ENCODE data around the gene PAFAH2. TPM values are rescaled to one million over a fixed set of nuclear protein-coding genes. Genes with fewer than 3 reads are reported as not detected.

The PAFAH2 gene
- polyA plus RNA-seq, 1 donor, result 20.7 TPM

- no peak for DNase-seq
- Histone ChIP-seq H3K36me3 (ENCODE audit: control insufficient read depth, insufficient read depth, low read length) (no peaks in the 10 kb centered on the region), H3K4me3 (ENCODE audit: low read length) (no peak overlapping the region), H3K9me3 (ENCODE audit: control insufficient read depth, low read depth, low read length) (no peaks in the 10 kb centered on the region), H3K27me3 (ENCODE audit: control insufficient read depth, insufficient read depth, low read length) (peaks cover 3% of the 10 kb centered on the region), H3K27ac (ENCODE audit: low read length) (no peak overlapping the region), H3K4me1 (ENCODE audit: control insufficient read depth, insufficient read depth, low read length) (peaks cover 17% of the 10 kb centered on the region)
- 93% methylated on average over 3 of the region's 11 CpGs for WGBS (ENCODE audit: insufficient coverage, low lambda C conversion rate)
Measured at GRCh38 chr1:25918615-25919014, 79.2 kb downstream of the PAFAH2 start.

- Histone ChIP-seq H3K4me1 (ENCODE audit: control insufficient read depth, insufficient read depth, low read length) (peaks cover 12% of the 10 kb centered on the region), H3K9me3 (ENCODE audit: control insufficient read depth, low read depth, low read length) (no peaks in the 10 kb centered on the region), H3K4me3 (ENCODE audit: low read length) (no peak overlapping the region), H3K36me3 (ENCODE audit: control insufficient read depth, insufficient read depth, low read length) (no peaks in the 10 kb centered on the region), H3K27me3 (ENCODE audit: control insufficient read depth, insufficient read depth, low read length) (peaks cover 3% of the 10 kb centered on the region), H3K27ac (ENCODE audit: low read length) (no peak overlapping the region)
- DNase-seq, result peak; percentile 32 to 75
- WGBS (ENCODE audit: insufficient coverage, low lambda C conversion rate), result no CpG with 5 or more reads among the region's 5 CpGs
Measured at GRCh38 chr1:25917996-25918395, 79.9 kb downstream of the PAFAH2 start.

- WGBS (ENCODE audit: insufficient coverage, low lambda C conversion rate), result no CpG with 5 or more reads among the region's 2 CpGs
- Histone ChIP-seq H3K27me3 (ENCODE audit: control insufficient read depth, insufficient read depth, low read length) (no peaks in the 10 kb centered on the region), H3K4me1 (ENCODE audit: control insufficient read depth, insufficient read depth, low read length) (peaks cover 7% of the 10 kb centered on the region), H3K4me3 (ENCODE audit: low read length) (no peak overlapping the region), H3K36me3 (ENCODE audit: control insufficient read depth, insufficient read depth, low read length) (no peaks in the 10 kb centered on the region), H3K9me3 (ENCODE audit: control insufficient read depth, low read depth, low read length) (no peaks in the 10 kb centered on the region), H3K27ac (ENCODE audit: low read length) (no peak overlapping the region)
- DNase-seq, result no peak
Measured at GRCh38 chr1:25916460-25916859, 81.4 kb downstream of the PAFAH2 start.

- Histone ChIP-seq H3K4me1 (ENCODE audit: control insufficient read depth, insufficient read depth, low read length) (peaks cover 7% of the 10 kb centered on the region), H3K27ac (ENCODE audit: low read length) (no peak overlapping the region), H3K4me3 (ENCODE audit: low read length) (no peak overlapping the region), H3K27me3 (ENCODE audit: control insufficient read depth, insufficient read depth, low read length) (no peaks in the 10 kb centered on the region), H3K9me3 (ENCODE audit: control insufficient read depth, low read depth, low read length) (no peaks in the 10 kb centered on the region), H3K36me3 (ENCODE audit: control insufficient read depth, insufficient read depth, low read length) (no peaks in the 10 kb centered on the region)
- WGBS (ENCODE audit: insufficient coverage, low lambda C conversion rate), result no CpG with 5 or more reads among the region's 3 CpGs
- DNase-seq, result no peak
Measured at GRCh38 chr1:25914074-25914995, 83.5 kb downstream of the PAFAH2 start.

DNA sequence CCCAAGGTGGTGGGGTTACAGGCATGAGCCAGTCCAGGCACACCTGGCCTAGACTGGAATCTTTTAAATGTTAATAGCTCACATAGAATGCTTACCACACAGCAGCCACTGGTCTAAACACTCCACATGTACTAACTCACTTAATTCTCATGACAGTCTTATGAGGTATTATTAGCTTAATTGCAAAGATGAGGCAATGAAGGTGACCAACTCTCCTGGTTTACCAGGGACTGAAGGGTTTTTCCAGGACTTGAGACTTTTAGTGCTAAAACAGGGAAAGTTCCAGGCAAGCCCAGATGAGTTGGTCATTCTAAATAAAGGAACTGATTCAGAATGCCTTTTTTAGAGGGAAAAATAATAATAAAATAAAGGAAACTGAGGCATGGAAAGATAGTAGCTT lies 84.7 kb downstream of the PAFAH2 start:
- DNase-seq, result no peak
- no peak overlapping the region for H3K27ac ChIP-seq (ENCODE audit: low read length)
- peaks cover 7% of the 10 kb centered on the region for H3K4me1 ChIP-seq (ENCODE audit: control insufficient read depth, insufficient read depth, low read length)
- H3K36me3 ChIP-seq (ENCODE audit: control insufficient read depth, insufficient read depth, low read length), result no peaks in the 10 kb centered on the region
- H3K27me3 ChIP-seq (ENCODE audit: control insufficient read depth, insufficient read depth, low read length), result no peaks in the 10 kb centered on the region
- H3K9me3 ChIP-seq (ENCODE audit: control insufficient read depth, low read depth, low read length), result no peaks in the 10 kb centered on the region
- no peak overlapping the region for H3K4me3 ChIP-seq (ENCODE audit: low read length)

DNA sequence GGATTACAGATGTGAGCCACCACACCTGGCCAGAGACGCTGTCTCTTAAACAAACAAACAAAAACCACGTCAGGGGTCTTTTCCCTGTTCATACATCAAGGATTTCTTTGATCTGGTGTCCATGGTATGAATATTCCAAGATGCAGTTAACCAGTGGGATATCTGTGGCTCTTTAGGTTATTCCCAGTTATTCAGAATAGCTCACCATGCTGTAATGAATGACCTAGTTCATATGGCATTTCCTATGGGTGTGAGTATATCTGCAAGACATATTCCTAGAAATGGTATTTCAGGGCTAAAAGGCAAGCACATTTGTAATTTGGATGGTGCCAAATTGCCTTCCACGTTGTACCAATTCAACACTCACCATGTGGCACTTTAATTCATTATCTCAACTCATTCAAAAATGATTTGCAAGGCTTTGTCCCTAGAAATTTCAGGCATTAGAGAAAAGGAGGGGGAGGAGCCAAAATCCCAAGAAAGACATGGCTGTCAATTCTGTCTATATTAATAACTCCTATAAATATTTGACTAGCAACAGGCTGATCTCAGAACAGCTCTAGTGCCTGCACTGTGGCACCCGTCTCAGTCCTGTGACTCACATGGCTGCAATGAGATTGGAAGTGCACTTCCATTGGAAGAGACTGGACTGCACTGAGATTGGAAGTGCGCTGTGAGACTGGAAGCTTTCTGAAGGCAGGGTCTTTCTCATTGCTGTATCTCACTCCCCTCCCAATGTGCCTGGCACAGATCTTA lies 85.6 kb downstream of the PAFAH2 start:
- H3K27me3 ChIP-seq (ENCODE audit: control insufficient read depth, insufficient read depth, low read length), result no peaks in the 10 kb centered on the region
- WGBS (ENCODE audit: insufficient coverage, low lambda C conversion rate), result 100% methylated on average over 1 of the region's 5 CpGs
- no peaks in the 10 kb centered on the region for H3K4me1 ChIP-seq (ENCODE audit: control insufficient read depth, insufficient read depth, low read length)
- H3K36me3 ChIP-seq (ENCODE audit: control insufficient read depth, insufficient read depth, low read length), result no peaks in the 10 kb centered on the region
- H3K4me3 ChIP-seq (ENCODE audit: low read length), result no peak overlapping the region
- no peaks in the 10 kb centered on the region for H3K9me3 ChIP-seq (ENCODE audit: control insufficient read depth, low read depth, low read length)
- no peak for DNase-seq
- H3K27ac ChIP-seq (ENCODE audit: low read length), result no peak overlapping the region

- DNase-seq, result no peak
- H3K27ac ChIP-seq (ENCODE audit: low read length), result no peak overlapping the region
- H3K27me3 ChIP-seq (ENCODE audit: control insufficient read depth, insufficient read depth, low read length), result no peaks in the 10 kb centered on the region
- no peaks in the 10 kb centered on the region for H3K9me3 ChIP-seq (ENCODE audit: control insufficient read depth, low read depth, low read length)
- no peaks in the 10 kb centered on the region for H3K36me3 ChIP-seq (ENCODE audit: control insufficient read depth, insufficient read depth, low read length)
- no peak overlapping the region for H3K4me3 ChIP-seq (ENCODE audit: low read length)
- H3K4me1 ChIP-seq (ENCODE audit: control insufficient read depth, insufficient read depth, low read length), result peaks cover 5% of the 10 kb centered on the region
Measured at GRCh38 chr1:25911162-25911561, 86.7 kb downstream of the PAFAH2 start.

Other genes with a start within 250 kb of the PAFAH2 start
- gene SELENON, start 197.9 kb downstream of the PAFAH2 start, polyA plus RNA-seq, result 62.9 TPM
- 69.8 TPM for gene MTFR1L, start 178.1 kb downstream of the PAFAH2 start, polyA plus RNA-seq
- 2.0 TPM for gene AUNIP, start 138.6 kb downstream of the PAFAH2 start, polyA plus RNA-seq
- 42.9 TPM for gene PAQR7, start 122.4 kb downstream of the PAFAH2 start, polyA plus RNA-seq
- gene STMN1, start 91.6 kb downstream of the PAFAH2 start, polyA plus RNA-seq, result 417 TPM
- 0.82 TPM for gene EXTL1, start 23.7 kb upstream of the PAFAH2 start, polyA plus RNA-seq
- gene SLC30A2, start 48.1 kb upstream of the PAFAH2 start, polyA plus RNA-seq, result 24.9 TPM
- 6.4 TPM for gene TRIM63, start 69.6 kb upstream of the PAFAH2 start, polyA plus RNA-seq
- gene PDIK1L, start 113.8 kb upstream of the PAFAH2 start, polyA plus RNA-seq, result 12.7 TPM
- 0.51 TPM for gene FAM110D, start 161.0 kb upstream of the PAFAH2 start, polyA plus RNA-seq
- gene C1orf232, start 170.9 kb upstream of the PAFAH2 start, polyA plus RNA-seq, result not detected
- 30.4 TPM for gene ZNF593, start 171.8 kb upstream of the PAFAH2 start, polyA plus RNA-seq
- gene ZNF593OS, start 173.8 kb upstream of the PAFAH2 start, polyA plus RNA-seq, result 1.2 TPM
- gene CNKSR1, start 179.4 kb upstream of the PAFAH2 start, polyA plus RNA-seq, result 109 TPM
- gene CATSPER4, start 192.5 kb upstream of the PAFAH2 start, polyA plus RNA-seq, result 0.12 TPM
- 11.7 TPM for gene CEP85, start 236.1 kb upstream of the PAFAH2 start, polyA plus RNA-seq

All from large intestine (tissue), 3 donors.